Activated naive CD4-positive, alpha-beta T cell treated with anti-CD3 and anti-CD28 coated beads for 36 hours (primary cell): Measurements from ENCODE around the gene PSMB8. TPM values are rescaled to one million over a fixed set of nuclear protein-coding genes. Genes with fewer than 3 reads are reported as not detected.
"Not testable (repeated sequence)": the region's sequence is repeated elsewhere in the genome, so short reads cannot be mapped to it uniquely, and the experiment has no call there.

ENCODE experiments used
- CTCF ChIA-PET: fragments of 350-600 bp; sonication (Branson Sonifier 250); formaldehyde crosslinking; loops from one replicate; lab custom pipeline; 2021; ENCODE audit warnings: antibody characterized with exemption; lab: Charles Lee
- DNase-seq: peaks from one replicate; pipeline ENCODE4 v3.0.0-alpha.2; 2020
- H3K27ac Mint-ChIP-seq: one replicate; pipeline ENCODE4 v1.8.0; 2021; ENCODE audit warnings: mild to moderate bottlenecking, mixed read lengths
- H3K27me3 Mint-ChIP-seq: one replicate; pipeline ENCODE4 v1.8.0; 2021; ENCODE audit warnings: low read depth, mixed read lengths
- H3K36me3 Mint-ChIP-seq: one replicate; pipeline ENCODE4 v1.8.0; 2021; ENCODE audit warnings: low read depth, mixed read lengths
- H3K4me1 Mint-ChIP-seq: one replicate; pipeline ENCODE4 v1.8.0; 2021; ENCODE audit warnings: low read depth, mixed read lengths
- H3K4me3 Mint-ChIP-seq: one replicate; pipeline ENCODE4 v1.8.0; 2021; ENCODE audit warnings: mild to moderate bottlenecking, moderate library complexity, mixed read lengths
- H3K9me3 Mint-ChIP-seq: one replicate; pipeline ENCODE4 v1.8.0; 2021; ENCODE audit warnings: mixed read lengths
- intact Hi-C: fragments of 100-400 bp; cut with micrococcal nuclease; formaldehyde crosslinking; loops from one replicate; pipeline ENCODE4 v1.15.1; 2023
- total RNA-seq, 2 experiments: library from RNA; stranded (reverse); gene quantifications; one replicate each; pipeline ENCODE4 v1.2.3, GENCODE V29; 2021

Gene PSMB8
- total RNA-seq, 2 experiments from 2014 or later: 286 to 308 TPM

DNA sequence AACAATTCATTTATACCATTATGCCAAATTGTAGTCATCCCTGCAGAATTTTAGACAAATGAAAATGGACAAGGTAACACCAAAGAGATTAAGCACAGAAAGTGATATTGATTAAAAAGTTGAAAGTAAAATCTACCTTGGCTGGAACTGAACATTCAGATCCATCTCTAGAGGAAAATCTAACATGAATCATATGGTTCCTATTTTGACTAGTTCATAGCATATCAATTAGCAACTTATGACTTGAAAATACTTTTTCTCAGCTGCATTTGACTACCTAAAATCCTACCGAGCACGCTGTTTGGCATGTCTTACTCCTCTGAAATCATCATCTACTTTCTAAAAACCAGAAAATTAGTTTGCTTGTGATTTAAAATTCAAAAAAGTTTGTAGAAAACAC, 32.8 kb upstream of the PSMB8 start:
- no peak overlapping the region for H3K4me3 Mint-ChIP-seq
- peaks cover 3% of the 10 kb centered on the region for H3K4me1 Mint-ChIP-seq
- CTCF ChIA-PET: interaction anchor here (0.7 to 2.7 kb wide), 6 partner anchors 18 to 113 kb away, joined by 3 to 13 read pairs (median 4); partner anchors contain the start of gene TAP2

DNA sequence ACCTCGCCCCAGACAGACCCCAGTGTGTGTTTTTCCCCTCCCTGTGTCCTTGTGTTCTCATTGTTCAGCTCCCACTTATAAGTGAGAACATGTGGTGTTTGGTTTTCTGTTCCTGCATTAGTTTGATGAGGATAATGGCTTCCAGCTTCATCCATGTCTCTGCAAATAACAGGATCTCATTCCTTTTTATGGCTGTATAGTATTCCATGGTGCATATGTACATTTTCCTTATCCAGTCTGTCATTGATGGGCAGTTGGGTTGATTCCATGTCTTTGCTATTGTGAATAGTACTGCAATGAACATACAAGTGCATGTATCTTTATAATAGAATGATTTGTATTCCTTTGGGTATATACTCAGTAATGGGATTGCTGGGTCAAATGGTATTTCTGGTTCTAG, 30.1 kb upstream of the PSMB8 start:
- DNase-seq, intact Hi-C loops, H3K36me3 Mint-ChIP-seq, H3K27ac Mint-ChIP-seq, H3K9me3 Mint-ChIP-seq, H3K4me3 Mint-ChIP-seq, H3K4me1 Mint-ChIP-seq, H3K27me3 Mint-ChIP-seq: not testable (repeated sequence)
- CTCF ChIA-PET: interaction anchor here (1.0 kb wide), 1 partner anchor 9 kb away, joined by 3 read pairs; no protein-coding TSS in a partner anchor

More for the DNA sequence above, 32.8 kb upstream of the PSMB8 start:
- no peak for DNase-seq
- Mint-ChIP-seq H3K9me3 (no peaks in the 10 kb centered on the region), H3K36me3 (no peaks in the 10 kb centered on the region), H3K27ac (no peak overlapping the region), H3K27me3 (no peaks in the 10 kb centered on the region)
- intact Hi-C loops: no loop called here

DNA sequence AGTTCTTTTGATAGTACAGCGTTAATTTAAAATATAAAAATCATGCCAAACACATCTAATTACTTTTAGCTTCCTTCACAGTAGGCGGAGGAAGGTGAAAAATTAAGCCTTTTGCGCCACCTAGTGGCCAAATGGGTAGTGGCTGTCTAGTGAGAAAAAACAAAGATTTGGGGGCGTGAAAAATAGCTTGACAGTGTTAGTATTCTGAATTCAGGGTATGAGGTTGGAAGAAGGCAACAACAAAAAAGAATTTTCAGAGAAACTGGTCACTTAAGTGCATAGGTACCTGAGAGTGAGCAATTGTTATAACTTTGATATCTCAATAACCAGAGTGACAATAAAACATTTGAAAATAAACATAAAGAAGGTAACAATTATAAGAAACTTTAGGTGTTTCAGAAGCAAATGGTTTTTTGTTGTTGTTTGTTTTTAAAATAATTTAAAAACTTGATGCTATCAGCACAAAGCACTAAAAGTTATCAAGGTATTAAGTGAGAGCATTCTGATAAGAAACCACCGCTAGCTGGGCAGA, 24.5 kb upstream of the PSMB8 start:
- no peak overlapping the region for H3K4me3 Mint-ChIP-seq
- no peaks in the 10 kb centered on the region for H3K27me3 Mint-ChIP-seq
- H3K9me3 Mint-ChIP-seq: no peaks in the 10 kb centered on the region
- CTCF ChIA-PET: interaction anchor here (0.6 to 7.2 kb wide), 36 partner anchors 9 to 458 kb away, joined by 3 to 204 read pairs (median 5); partner anchors contain the start of genes HLA-DMA, HLA-DRA, PSMB8 and PSMB9
- H3K27ac Mint-ChIP-seq: no peak overlapping the region
- H3K36me3 Mint-ChIP-seq: no peaks in the 10 kb centered on the region
- intact Hi-C loops: loop anchor here (1.0 to 5.0 kb wide), 4 partner anchors 72 to 455 kb away; no protein-coding TSS in a partner anchor
- peaks cover 39% of the 10 kb centered on the region for H3K4me1 Mint-ChIP-seq
- peak; percentile 95 for DNase-seq

DNA sequence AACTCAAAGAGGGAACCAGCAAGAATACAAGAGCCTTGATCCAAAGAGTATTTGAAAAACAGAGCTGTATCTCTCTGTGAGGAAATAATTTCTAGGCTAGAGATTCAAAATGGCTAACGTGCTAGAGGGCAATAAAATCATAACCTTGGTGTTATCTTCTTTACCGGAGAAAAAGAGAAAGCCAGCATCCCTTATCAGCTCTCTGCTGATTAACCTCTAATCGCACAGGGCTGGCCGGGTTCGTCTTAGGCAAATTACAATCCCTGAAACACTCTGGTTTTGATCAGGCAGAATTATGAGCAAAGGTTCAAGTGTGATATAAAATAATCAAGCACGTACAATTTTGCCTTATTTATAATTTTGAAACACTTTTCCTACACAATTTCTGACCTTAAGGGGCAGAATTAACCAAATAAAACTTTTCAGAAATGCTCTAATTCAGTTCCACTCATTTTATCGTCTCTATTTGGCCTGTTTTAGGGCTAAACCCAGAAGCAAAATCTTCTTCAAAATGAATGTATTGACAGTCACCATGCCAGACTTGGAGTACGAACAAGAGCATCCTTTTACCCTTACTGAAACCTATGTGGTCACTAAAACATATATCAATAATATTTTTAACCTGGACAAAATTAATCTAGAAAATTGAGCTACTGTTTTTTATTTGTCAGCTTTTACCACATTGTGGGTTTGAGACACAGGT, 23.9 kb upstream of the PSMB8 start:
- no peaks in the 10 kb centered on the region for H3K36me3 Mint-ChIP-seq
- intact Hi-C loops: loop anchor here (1.0 to 5.0 kb wide), 6 partner anchors 13 to 454 kb away; partner anchors contain the start of genes PSMB9 and TAP2
- peak overlapping the region; percentile 88 for H3K27ac Mint-ChIP-seq
- H3K4me1 Mint-ChIP-seq: peaks cover 39% of the 10 kb centered on the region
- peak overlapping the region; percentile 16 for H3K4me3 Mint-ChIP-seq
- DNase-seq: no peak
- no peaks in the 10 kb centered on the region for H3K9me3 Mint-ChIP-seq
- no peaks in the 10 kb centered on the region for H3K27me3 Mint-ChIP-seq
- CTCF ChIA-PET: interaction anchor here (0.6 to 7.2 kb wide), 38 partner anchors 8 to 468 kb away, joined by 3 to 204 read pairs (median 5); partner anchors contain the start of genes HLA-DMA, HLA-DRA, PSMB8 and PSMB9

DNA sequence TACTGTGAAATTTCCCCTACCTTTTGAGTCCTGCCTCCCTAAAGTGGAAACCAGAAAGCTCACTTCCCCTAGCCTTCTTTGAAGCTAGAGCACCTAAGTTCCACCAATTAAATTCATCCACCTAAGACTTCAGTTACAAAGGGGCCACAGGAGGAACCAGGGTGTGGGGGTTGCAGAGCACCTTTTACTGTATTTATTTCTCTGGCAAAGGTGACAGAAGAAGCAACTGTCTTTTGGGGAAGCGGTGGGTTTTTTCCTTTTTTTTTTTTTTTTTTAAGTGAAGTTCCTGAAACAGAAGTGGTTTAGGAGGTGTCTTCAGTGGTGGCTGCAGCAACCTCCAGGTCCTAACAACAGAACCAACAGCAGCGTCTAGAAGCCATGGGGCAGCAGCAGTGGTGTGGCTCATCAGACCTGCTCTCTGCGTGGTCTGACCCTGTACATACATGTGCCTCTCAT, 23.2 kb upstream of the PSMB8 start:
- intact Hi-C loops: loop anchor here (1.0 to 5.0 kb wide), 3 partner anchors 13 to 165 kb away; partner anchors contain the start of genes PSMB9 and TAP2
- H3K4me3 Mint-ChIP-seq: peak overlapping the region; percentile 16
- peak overlapping the region; percentile 88 for H3K27ac Mint-ChIP-seq
- CTCF ChIA-PET: interaction anchor here (0.6 to 7.2 kb wide), 22 partner anchors 8 to 467 kb away, joined by 3 to 204 read pairs (median 8); partner anchors contain the start of genes PSMB8, PSMB9 and TAP2
- H3K9me3 Mint-ChIP-seq: no peaks in the 10 kb centered on the region
- no peaks in the 10 kb centered on the region for H3K27me3 Mint-ChIP-seq
- DNase-seq: no peak
- peaks cover 39% of the 10 kb centered on the region for H3K4me1 Mint-ChIP-seq
- no peaks in the 10 kb centered on the region for H3K36me3 Mint-ChIP-seq

DNA sequence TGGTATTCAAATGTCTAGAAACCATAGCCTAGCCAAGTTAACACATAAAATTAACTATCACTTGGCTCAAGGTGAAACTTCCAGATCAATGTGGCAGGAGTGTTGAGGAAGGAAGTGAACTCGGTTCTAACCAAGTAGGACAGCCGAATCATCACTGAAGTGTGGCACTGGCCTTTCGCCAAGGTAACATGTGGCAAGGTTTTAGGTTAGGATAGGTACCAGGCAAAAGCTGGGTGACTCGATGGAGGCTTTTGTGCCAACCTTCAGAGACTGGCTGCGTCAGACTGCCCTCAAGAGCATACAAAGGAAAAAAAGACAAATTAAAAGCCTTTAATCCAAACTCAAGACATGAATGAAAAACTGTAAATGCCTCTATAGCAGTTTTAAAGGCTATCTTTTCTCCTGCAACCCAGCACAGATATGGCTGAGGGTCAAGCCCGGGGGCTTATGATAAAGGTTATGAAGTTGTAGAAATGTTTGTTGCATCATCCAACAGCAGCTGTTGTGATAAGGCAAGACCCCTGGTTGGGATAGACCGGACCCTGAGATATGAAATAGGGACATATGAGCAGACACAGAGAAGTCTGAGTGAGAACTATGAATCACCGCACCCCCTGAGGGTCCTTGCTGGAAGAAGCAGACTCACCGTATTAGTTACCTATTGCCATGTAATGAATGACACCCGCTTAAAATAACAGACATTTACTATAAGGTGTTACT, 22.0 kb upstream of the PSMB8 start:
- Mint-ChIP-seq H3K27me3 (no peaks in the 10 kb centered on the region), H3K27ac (peak overlapping the region; percentile 27), H3K9me3 (no peaks in the 10 kb centered on the region), H3K4me3 (no peak overlapping the region), H3K36me3 (peaks cover 2% of the 10 kb centered on the region), H3K4me1 (peaks cover 42% of the 10 kb centered on the region)
- intact Hi-C loops: loop anchor here (5.0 kb wide), 1 partner anchor 164 kb away; no protein-coding TSS in a partner anchor
- CTCF ChIA-PET: interaction anchor here (7.2 kb wide), 1 partner anchor 24 kb away, joined by 204 read pairs; the partner anchor contains the start of genes PSMB8 and TAP2
- no peak for DNase-seq

DNA sequence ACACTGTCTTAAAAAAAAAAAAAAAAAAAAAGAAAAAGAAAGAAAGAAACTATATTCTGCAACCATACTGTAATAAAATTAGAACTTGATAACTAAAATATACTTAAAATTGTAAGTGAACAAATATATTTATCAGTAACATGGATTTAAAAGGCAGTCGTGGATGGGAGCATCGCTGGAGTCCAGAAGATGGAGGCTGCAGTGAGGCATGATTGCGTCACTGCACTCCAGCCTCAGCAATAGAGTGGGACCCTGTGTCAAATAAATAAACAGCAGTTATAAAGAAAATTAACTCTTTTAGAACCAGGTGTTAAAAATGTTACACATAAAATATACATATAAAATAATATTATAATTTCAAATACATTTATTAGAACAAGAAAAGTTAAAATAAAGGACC, 18.9 kb upstream of the PSMB8 start:
- no peaks in the 10 kb centered on the region for H3K27me3 Mint-ChIP-seq
- no peak overlapping the region for H3K27ac Mint-ChIP-seq
- DNase-seq: no peak
- H3K4me3 Mint-ChIP-seq: no peak overlapping the region
- intact Hi-C loops: no loop called here
- peaks cover 29% of the 10 kb centered on the region for H3K36me3 Mint-ChIP-seq
- H3K9me3 Mint-ChIP-seq: no peaks in the 10 kb centered on the region
- peaks cover 56% of the 10 kb centered on the region for H3K4me1 Mint-ChIP-seq
- CTCF ChIA-PET: interaction anchor here (0.7 kb wide), 1 partner anchor 437 kb away, joined by 3 read pairs; no protein-coding TSS in a partner anchor

DNA sequence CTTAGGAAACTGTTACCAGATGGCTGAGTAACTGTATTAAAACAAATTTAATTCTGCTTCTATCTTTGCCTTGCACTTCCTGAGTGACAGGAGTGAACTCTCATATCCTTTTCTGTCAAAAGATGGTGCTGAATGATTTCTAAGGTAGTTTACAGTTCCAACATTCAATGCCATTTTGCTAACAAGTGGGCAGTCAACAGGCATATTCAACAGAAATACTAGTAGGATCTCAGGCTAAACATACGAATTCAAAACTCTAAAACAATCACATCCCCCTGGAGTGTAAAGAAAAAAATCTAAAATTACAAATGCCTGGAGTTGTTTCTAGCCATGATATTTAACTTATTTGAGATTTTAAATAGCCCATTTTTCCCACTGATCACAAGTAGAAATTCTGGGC, 16.8 kb upstream of the PSMB8 start:
- DNase-seq: no peak
- intact Hi-C loops: no loop called here
- Mint-ChIP-seq H3K4me1 (peaks cover 55% of the 10 kb centered on the region), H3K4me3 (no peak overlapping the region), H3K27me3 (no peaks in the 10 kb centered on the region), H3K9me3 (no peaks in the 10 kb centered on the region), H3K27ac (peak overlapping the region; percentile 72), H3K36me3 (peaks cover 47% of the 10 kb centered on the region)
- CTCF ChIA-PET: interaction anchor here (1.2 kb wide), 1 partner anchor 22 kb away, joined by 9 read pairs; the partner anchor contains the start of gene TAP2

DNA sequence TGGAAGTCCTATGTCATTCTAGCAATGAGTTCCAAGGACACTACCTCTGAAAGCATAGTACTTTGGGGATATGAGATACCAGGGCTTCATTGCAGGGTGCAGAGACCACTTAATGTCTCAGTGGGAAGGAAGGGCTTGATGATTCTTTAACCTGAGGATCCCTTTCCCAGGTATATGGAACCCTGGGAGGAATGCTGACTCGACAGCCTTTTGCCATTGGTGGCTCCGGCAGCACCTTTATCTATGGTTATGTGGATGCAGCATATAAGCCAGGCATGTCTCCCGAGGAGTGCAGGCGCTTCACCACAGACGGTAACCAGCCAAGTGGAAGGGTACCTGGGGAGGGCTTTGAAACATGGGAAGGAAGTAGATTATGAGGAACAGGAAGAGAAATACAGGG, 14.3 kb upstream of the PSMB8 start:
- no peaks in the 10 kb centered on the region for H3K27me3 Mint-ChIP-seq
- peaks cover 62% of the 10 kb centered on the region for H3K36me3 Mint-ChIP-seq
- no peak overlapping the region for H3K4me3 Mint-ChIP-seq
- peak overlapping the region; percentile 73 for H3K27ac Mint-ChIP-seq
- DNase-seq: no peak
- H3K9me3 Mint-ChIP-seq: no peaks in the 10 kb centered on the region
- intact Hi-C loops: no loop called here
- CTCF ChIA-PET: interaction anchor here (1.5 to 7.8 kb wide), 4 partner anchors 10 to 126 kb away, joined by 4 to 153 read pairs (median 9); partner anchors contain the start of gene TAP2
- peaks cover 57% of the 10 kb centered on the region for H3K4me1 Mint-ChIP-seq

DNA sequence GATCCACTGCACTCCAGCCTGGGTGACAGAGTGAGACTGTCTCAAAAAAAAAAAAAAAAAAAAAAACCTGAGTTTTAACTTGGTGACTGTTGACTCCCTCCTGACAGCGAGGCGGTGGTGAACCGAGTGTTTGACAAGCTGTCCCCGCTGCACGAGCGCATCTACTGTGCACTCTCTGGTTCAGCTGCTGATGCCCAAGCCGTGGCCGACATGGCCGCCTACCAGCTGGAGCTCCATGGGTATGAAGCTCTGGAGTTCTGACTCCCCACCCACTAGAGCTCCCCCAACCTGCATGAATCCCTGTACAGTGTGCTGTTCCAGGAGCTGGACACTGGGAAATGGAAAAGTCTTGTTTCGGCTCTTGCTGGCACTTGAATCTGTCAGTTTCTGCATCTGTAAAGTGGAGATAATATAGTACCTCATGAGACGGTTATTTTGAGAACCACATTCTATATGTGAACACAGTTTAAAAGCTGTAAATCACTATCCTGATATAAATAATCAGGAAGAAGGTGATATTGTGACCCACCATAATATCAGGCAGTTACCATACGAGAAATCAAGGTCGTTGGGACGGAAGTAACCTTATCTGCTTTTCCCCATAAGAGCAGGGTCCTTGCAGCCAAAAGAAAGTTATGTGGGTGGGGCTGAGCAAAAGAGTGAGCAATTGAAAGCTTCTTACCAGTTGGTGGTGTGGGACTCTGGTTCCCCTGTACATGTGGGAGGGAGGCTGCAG, 13.5 kb upstream of the PSMB8 start:
- no peak for DNase-seq
- Mint-ChIP-seq H3K36me3 (peaks cover 69% of the 10 kb centered on the region), H3K9me3 (no peaks in the 10 kb centered on the region), H3K4me3 (no peak overlapping the region), H3K27ac (peak overlapping the region; percentile 66), H3K27me3 (no peaks in the 10 kb centered on the region), H3K4me1 (peaks cover 57% of the 10 kb centered on the region)
- CTCF ChIA-PET: interaction anchor here (0.6 to 7.8 kb wide), 6 partner anchors 10 to 127 kb away, joined by 3 to 153 read pairs (median 5); partner anchors contain the start of gene TAP2
- intact Hi-C loops: no loop called here
